HEK293 (cell line): Measurements from ENCODE around the gene POLA2.

Source experiments
- CTCF ChIA-PET: fragments of 350-600 bp; formaldehyde crosslinking; extraction: SDS; loops from one replicate; lab custom pipeline; 2021; ENCODE audit warnings: antibody characterized with exemption; lab: Yijun Ruan, JAX
- POLR2A ChIA-PET: fragments of 300-600 bp; formaldehyde crosslinking; extraction: SDS; loops from one replicate; lab custom pipeline; 2020; ENCODE audit warnings: antibody characterized with exemption, inconsistent platforms; lab: Yijun Ruan, JAX
- H3K27ac ChIP-seq: fragments of 200-500 bp; sonication (Bioruptor generic); 2 replicates; pipeline ENCODE4 v1.5.1; 2014; ENCODE audit warnings: low read depth, low read length, control low read depth, inconsistent platforms; ENCODE audit errors: extremely low read depth
- H3K36me3 ChIP-seq, 2 experiments: fragments of 200-500 bp in 1 of 2; sonication (Bioruptor generic) in 1 of 2; 1 replicate in 1 of 2; 2 replicates in 1 of 2; pipeline ENCODE4 v1.5.1; 2014 to 2017; ENCODE audit warnings: inconsistent platforms in 2 of 2, low read length in 2 of 2; ENCODE audit not compliant: control insufficient read depth in 2 of 2, insufficient read depth in 1 of 2
- H3K4me1 ChIP-seq: fragments of 200-500 bp; sonication (Bioruptor generic); 2 replicates; pipeline ENCODE4 v1.5.1; 2014; ENCODE audit warnings: mild to moderate bottlenecking, low read length, inconsistent platforms; ENCODE audit not compliant: control insufficient read depth, insufficient read depth
- H3K4me3 ChIP-seq: 2 replicates; pipeline ENCODE4 v1.5.1; 2011; ENCODE audit warnings: low read depth, mild to moderate bottlenecking, control low read depth, low read length, moderate library complexity
- H3K9me3 ChIP-seq: fragments of 200-500 bp; sonication (Bioruptor generic); 2 replicates; pipeline ENCODE4 v1.5.1; 2014; ENCODE audit warnings: low read depth, low read length, inconsistent platforms; ENCODE audit not compliant: control insufficient read depth, insufficient read depth
- HOXA7 ChIP-seq: sonication (generic); formaldehyde crosslinking; IDR thresholded peaks from 2 replicates; pipeline ENCODE4 v1.8.1; 2022; ENCODE audit warnings: missing genetic modification reagents, borderline replicate concordance
- OSR2 ChIP-seq: fragments of 450-650 bp; formaldehyde crosslinking; IDR thresholded peaks from 2 replicates; pipeline ENCODE4 v1.5.1; 2016; ENCODE audit warnings: missing biosample characterization, missing genetic modification characterization
- PATZ1 ChIP-seq: fragments of 450-650 bp; formaldehyde crosslinking; IDR thresholded peaks from 2 replicates; pipeline ENCODE4 v1.5.1; 2016; ENCODE audit warnings: missing biosample characterization, missing genetic modification characterization
- PRDM10 ChIP-seq: fragments of 450-650 bp; formaldehyde crosslinking; IDR thresholded peaks from 2 replicates; pipeline ENCODE4 v1.5.1; 2016; ENCODE audit warnings: missing biosample characterization, missing genetic modification characterization
- RBAK ChIP-seq: fragments of 450-650 bp; formaldehyde crosslinking; IDR thresholded peaks from 2 replicates; pipeline ENCODE4 v1.5.1; 2016; ENCODE audit warnings: missing biosample characterization, missing genetic modification characterization
- SCRT2 ChIP-seq: fragments of 450-650 bp; formaldehyde crosslinking; IDR thresholded peaks from 2 replicates; pipeline ENCODE4 v1.5.1; 2016; ENCODE audit warnings: missing biosample characterization, missing genetic modification characterization
- ZBTB11 ChIP-seq: fragments of 450-650 bp; formaldehyde crosslinking; conservative IDR thresholded peaks from 2 replicates; pipeline ENCODE4 v1.5.1; 2016; ENCODE audit warnings: low read depth, missing biosample characterization, missing genetic modification characterization
- ZBTB20 ChIP-seq: fragments of 450-650 bp; formaldehyde crosslinking; IDR thresholded peaks from 2 replicates; pipeline ENCODE4 v1.5.1; 2016; ENCODE audit warnings: missing biosample characterization, missing genetic modification characterization
- ZBTB44 ChIP-seq: fragments of 450-650 bp; IDR thresholded peaks from 2 replicates; pipeline ENCODE4 v1.5.1; 2018; ENCODE audit warnings: missing biosample characterization, mild to moderate bottlenecking, missing genetic modification characterization
- ZNF169 ChIP-seq: fragments of 450-650 bp; formaldehyde crosslinking; IDR thresholded peaks from 2 replicates; pipeline ENCODE4 v1.5.1; 2016; ENCODE audit warnings: missing biosample characterization, missing genetic modification characterization
- ZNF184 ChIP-seq: fragments of 450-650 bp; IDR thresholded peaks from 2 replicates; pipeline ENCODE4 v1.5.1; 2018; ENCODE audit warnings: missing biosample characterization, mild to moderate bottlenecking, missing genetic modification characterization
- ZNF24 ChIP-seq: fragments of 450-650 bp; formaldehyde crosslinking; IDR thresholded peaks from 2 replicates; pipeline ENCODE4 v1.5.1; 2016; ENCODE audit warnings: missing biosample characterization, missing genetic modification characterization
- ZNF266 ChIP-seq: fragments of 450-650 bp; formaldehyde crosslinking; IDR thresholded peaks from 2 replicates; pipeline ENCODE4 v1.5.1; 2016; ENCODE audit warnings: missing biosample characterization, missing genetic modification characterization, low read depth
- ZNF311 ChIP-seq: fragments of 450-650 bp; formaldehyde crosslinking; IDR thresholded peaks from 2 replicates; pipeline ENCODE4 v1.5.1; 2017; ENCODE audit warnings: missing biosample characterization, missing genetic modification characterization, borderline replicate concordance
- ZNF501 ChIP-seq: fragments of 450-650 bp; formaldehyde crosslinking; IDR thresholded peaks from 2 replicates; pipeline ENCODE4 v1.5.1; 2016; ENCODE audit warnings: missing biosample characterization, missing genetic modification characterization
- ZNF561 ChIP-seq: fragments of 450-650 bp; IDR thresholded peaks from 2 replicates; pipeline ENCODE4 v1.5.1; 2018; ENCODE audit warnings: missing biosample characterization, missing genetic modification characterization, borderline replicate concordance
- ZNF626 ChIP-seq: fragments of 450-650 bp; sonication (Bioruptor Pico); formaldehyde crosslinking; IDR thresholded peaks from 2 replicates; pipeline ENCODE4 v1.5.1; 2018; ENCODE audit warnings: missing biosample characterization, missing genetic modification characterization, inconsistent platforms
- ZNF677 ChIP-seq: fragments of 450-650 bp; IDR thresholded peaks from 2 replicates; pipeline ENCODE4 v1.5.0; 2018; ENCODE audit warnings: missing biosample characterization, mild to moderate bottlenecking, missing genetic modification characterization, moderate library complexity
- ZNF701 ChIP-seq: fragments of 450-650 bp; formaldehyde crosslinking; IDR thresholded peaks from 2 replicates; pipeline ENCODE4 v1.5.1; 2016; ENCODE audit warnings: missing biosample characterization, missing genetic modification characterization
- ZNF768 ChIP-seq: fragments of 450-650 bp; formaldehyde crosslinking; IDR thresholded peaks from 2 replicates; pipeline ENCODE4 v1.5.1; 2018; ENCODE audit warnings: missing biosample characterization, mild to moderate bottlenecking, missing genetic modification characterization
- ZNF792 ChIP-seq: fragments of 450-650 bp; formaldehyde crosslinking; IDR thresholded peaks from 2 replicates; pipeline ENCODE4 v1.5.1; 2016; ENCODE audit warnings: missing biosample characterization, missing genetic modification characterization
- ZSCAN23 ChIP-seq: fragments of 450-650 bp; formaldehyde crosslinking; IDR thresholded peaks from 2 replicates; pipeline ENCODE4 v1.5.1; 2016; ENCODE audit warnings: missing biosample characterization, missing genetic modification characterization
- TF ChIP-seq, protein P1 (sequence below): fragments of 450-650 bp; formaldehyde crosslinking; IDR thresholded peaks from 2 replicates; pipeline ENCODE4 v1.5.1; 2016; ENCODE audit warnings: missing biosample characterization, missing genetic modification characterization
- TF ChIP-seq, protein P2 (sequence below): fragments of 450-650 bp; formaldehyde crosslinking; IDR thresholded peaks from 2 replicates; pipeline ENCODE4 v1.5.1; 2017; ENCODE audit warnings: missing biosample characterization, missing genetic modification characterization

POLA2 gene

DNA sequence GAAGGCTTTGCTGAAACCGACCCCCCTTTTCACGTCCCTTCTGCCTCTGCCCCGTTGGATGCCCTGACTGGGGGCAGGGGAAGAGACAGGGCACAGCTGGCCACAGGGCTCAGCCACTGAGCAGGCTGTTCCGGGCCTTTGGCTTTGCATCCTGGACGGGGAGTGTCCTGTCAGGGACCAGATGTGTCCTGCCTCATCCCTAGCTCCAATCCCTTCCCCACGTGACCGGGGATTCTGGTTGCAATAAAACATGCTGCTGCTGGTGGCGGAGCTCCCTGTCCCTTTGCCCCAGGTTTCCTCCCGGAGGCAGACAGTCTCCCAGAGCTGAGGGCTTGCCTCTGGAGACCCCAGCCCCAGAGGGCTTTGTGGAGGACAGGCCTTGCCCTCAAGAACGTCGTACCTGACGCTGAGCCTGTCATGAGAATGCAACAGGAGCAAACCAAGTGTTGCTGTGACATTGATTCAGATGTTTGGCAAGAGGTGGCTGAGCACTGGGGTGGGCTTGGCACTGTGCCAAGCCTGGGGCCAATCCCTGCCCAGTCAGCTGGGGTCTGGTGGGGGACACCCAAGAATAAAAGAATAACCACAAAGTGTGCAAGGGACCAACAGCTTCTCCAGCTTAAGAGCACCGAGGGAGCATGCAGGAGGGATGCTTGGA lies 60.2 kb downstream of the POLA2 start:
- Histone ChIP-seq H3K4me1 (no peaks in the 10 kb centered on the region), H3K27ac (no peak overlapping the region), H3K36me3 (peaks cover 0 to 24% of the 10 kb centered on the region in 2 experiments; a peak in 2 of 3 replicates), H3K4me3 (no peak overlapping the region), H3K9me3 (no peaks in the 10 kb centered on the region)
- ChIA-PET POLR2A (interaction anchor here (1.1 kb wide), 1 partner anchor 10 kb away, joined by 5 read pairs; no protein-coding TSS in a partner anchor), CTCF (interaction anchor here (0.5 to 1.7 kb wide), 3 partner anchors 8 to 47 kb away, joined by 3 to 5 read pairs (median 4); no protein-coding TSS in a partner anchor)
- TF ChIP-seq, protein P1, sequence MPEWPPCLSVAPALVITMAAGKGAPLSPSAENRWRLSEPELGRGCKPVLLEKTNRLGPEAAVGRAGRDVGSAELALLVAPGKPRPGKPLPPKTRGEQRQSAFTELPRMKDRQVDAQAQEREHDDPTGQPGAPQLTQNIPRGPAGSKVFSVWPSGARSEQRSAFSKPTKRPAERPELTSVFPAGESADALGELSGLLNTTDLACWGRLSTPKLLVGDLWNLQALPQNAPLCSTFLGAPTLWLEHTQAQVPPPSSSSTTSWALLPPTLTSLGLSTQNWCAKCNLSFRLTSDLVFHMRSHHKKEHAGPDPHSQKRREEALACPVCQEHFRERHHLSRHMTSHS (tag by site-specific recombination), result no peak
- no peak for TF ChIP-seq ZNF266 (tag by site-specific recombination)
- TF ChIP-seq ZNF24 (tag by site-specific recombination), result no peak
- TF ChIP-seq OSR2 (tag by site-specific recombination), result no peak
- no peak for TF ChIP-seq ZNF701
- TF ChIP-seq SCRT2, result peak; percentile 90
- TF ChIP-seq ZNF792, result no peak
- TF ChIP-seq ZNF768 (tag by site-specific recombination), result no peak
- no peak for TF ChIP-seq ZNF561 (tag by site-specific recombination)
- TF ChIP-seq ZNF311, result no peak
- no peak for TF ChIP-seq ZNF169
- TF ChIP-seq PATZ1 (tag by site-specific recombination), result no peak
- TF ChIP-seq ZNF677 (tag by site-specific recombination), result no peak
- no peak for TF ChIP-seq ZNF626 (tag by site-specific recombination)
- peak; percentile 76; the same call in 1 of the 2 replicates for TF ChIP-seq ZNF184 (tag by site-specific recombination)
- TF ChIP-seq ZBTB11, result no peak
- TF ChIP-seq, protein P2, sequence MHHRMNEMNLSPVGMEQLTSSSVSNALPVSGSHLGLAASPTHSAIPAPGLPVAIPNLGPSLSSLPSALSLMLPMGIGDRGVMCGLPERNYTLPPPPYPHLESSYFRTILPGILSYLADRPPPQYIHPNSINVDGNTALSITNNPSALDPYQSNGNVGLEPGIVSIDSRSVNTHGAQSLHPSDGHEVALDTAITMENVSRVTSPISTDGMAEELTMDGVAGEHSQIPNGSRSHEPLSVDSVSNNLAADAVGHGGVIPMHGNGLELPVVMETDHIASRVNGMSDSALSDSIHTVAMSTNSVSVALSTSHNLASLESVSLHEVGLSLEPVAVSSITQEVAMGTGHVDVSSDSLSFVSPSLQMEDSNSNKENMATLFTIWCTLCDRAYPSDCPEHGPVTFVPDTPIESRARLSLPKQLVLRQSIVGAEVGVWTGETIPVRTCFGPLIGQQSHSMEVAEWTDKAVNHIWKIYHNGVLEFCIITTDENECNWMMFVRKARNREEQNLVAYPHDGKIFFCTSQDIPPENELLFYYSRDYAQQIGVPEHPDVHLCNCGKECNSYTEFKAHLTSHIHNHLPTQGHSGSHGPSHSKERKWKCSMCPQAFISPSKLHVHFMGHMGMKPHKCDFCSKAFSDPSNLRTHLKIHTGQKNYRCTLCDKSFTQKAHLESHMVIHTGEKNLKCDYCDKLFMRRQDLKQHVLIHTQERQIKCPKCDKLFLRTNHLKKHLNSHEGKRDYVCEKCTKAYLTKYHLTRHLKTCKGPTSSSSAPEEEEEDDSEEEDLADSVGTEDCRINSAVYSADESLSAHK (tag by site-specific recombination), result no peak
- no peak for TF ChIP-seq RBAK
- no peak for TF ChIP-seq ZSCAN23 (tag by site-specific recombination)
- TF ChIP-seq PRDM10 (tag by site-specific recombination), result no peak
- 0 out of 2 replicates have a peak, but pooled peaks have one; percentile 11 for TF ChIP-seq ZBTB44 (tag by site-specific recombination)
- TF ChIP-seq HOXA7, result no peak
- no peak for TF ChIP-seq ZNF501 (tag by site-specific recombination)
- TF ChIP-seq ZBTB20 (tag by site-specific recombination), result no peak
